Fibroblast of peridontal ligament (primary cell): Measurements from ENCODE around the gene CHMP1A.

Experiments
- DNase-seq: peaks from one replicate; pipeline ENCODE4 v3.0.0-alpha.2; 2010; ENCODE audit errors: extremely low read depth

The CHMP1A gene

DNA sequence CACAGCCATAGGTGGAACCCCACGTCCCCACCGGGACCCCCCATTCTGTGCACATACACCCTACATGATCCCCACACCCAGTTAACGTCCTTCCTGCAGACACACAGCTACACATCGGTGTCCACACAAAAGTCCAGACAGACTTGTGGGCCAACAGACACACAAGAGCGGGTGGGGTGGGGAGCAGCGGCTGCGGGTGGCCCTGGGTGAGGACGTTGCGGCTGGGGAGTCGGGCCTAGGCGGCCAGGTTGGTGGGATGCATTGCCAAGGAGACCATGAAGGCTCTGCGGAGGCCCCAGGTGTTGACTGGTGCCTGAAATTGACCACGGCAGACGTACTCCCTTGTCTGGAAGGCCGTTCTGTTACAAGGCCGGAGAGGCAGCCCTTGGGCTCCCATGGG, 52.7 kb downstream of the CHMP1A start:
- no peak for DNase-seq

DNA sequence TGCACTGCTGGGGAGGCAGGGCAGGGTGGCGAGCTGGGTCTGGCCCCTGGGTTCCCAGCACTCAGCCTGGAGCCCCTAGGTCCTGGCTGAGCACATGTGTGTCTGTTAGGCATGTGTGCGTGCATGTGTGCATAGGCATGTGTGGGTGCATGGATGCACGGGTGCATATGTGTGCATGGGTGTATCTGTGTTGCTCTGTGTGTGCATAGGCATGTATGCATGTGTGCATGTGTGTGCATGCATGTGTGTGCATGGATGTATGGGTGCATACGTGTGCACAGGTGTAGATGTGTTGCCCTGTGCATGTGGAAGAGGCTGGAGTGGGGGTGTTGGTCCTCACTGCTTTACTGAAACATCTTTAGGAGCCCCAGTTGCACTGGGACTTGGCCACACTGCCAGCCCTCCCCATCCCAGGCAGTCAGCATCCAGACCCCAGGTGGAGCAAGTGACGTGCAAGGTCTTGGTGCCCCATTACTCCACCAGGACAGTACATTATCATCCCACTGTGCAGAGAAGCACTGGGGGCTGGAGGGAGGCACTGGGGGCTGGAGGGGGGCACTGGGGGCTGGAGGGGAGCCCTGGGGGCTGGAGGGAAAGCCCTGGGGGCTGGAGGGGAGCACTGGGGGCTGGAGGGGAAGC, 54.4 kb downstream of the CHMP1A start:
- no peak for DNase-seq

DNA sequence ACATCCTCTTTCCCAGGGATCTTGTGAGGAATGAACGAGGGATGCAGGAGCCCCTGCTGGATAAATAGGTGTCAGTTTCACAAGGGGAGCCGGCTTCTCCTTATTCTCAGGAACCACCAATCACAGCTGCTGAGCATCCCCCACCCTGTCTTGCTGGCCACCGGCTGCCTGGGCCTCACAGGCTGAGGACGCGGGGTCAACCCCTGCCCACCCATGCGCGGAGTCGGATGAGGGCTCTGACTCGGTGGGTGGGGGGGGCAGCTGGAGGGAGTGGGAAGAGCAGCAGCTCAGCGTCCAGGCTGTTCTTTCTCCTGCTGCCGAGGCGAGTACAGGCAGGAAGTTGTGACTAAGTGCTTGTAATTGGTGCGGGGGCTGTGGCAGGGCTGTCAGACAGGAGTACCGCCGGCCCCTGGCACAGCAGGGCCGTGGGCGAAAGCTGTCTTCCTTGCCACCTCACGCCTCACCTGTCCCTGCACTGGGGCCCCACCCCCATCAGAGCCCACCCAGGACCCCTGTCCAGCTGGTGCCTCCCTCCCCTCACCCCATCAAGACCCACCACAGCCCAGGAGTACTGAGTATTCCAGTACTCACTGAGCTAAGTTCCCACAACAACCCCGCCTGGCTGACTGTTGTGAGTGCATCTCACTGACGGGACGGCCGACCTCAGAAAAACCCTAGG, 55.1 kb downstream of the CHMP1A start:
- DNase-seq: peak; percentile 48

DNA sequence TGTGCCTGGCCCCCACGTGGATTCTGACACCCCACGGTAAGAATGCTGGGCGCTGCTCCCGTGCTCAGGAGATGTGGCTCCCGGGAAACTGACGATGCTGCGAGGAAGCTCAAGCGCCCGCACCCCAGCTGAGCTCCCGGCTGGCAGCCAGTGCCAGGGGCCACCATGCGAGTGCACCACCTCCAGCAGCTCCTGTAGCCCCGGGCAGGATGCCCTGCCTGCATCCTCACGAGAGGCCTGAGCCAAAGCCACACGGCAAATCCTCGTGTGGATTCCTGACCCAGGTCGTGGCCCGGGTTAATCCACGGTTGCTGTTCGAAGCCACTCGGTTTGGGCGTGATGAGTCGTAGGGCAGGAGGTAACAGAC, 55.6 kb downstream of the CHMP1A start:
- no peak for DNase-seq

DNA sequence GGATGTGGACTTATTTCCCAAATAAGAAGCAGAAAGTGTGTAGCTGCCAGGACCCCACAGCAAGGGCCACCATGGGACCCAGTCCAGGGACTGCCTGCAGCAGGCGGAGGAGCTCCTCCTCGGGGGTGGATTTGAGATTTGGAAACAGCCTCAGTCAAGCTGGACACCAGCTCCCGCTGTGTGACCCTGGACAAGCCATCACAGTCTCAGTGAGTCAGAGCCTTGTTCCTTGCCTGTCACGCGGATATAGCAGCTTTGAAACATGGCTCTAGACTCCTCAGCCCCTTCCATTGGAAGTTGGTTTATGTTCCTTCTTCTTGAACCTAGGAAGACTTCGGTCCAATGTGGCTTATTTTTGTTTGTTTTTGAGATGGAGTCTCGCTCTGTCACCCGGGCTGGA, 56.6 kb downstream of the CHMP1A start:
- DNase-seq: no peak

DNA sequence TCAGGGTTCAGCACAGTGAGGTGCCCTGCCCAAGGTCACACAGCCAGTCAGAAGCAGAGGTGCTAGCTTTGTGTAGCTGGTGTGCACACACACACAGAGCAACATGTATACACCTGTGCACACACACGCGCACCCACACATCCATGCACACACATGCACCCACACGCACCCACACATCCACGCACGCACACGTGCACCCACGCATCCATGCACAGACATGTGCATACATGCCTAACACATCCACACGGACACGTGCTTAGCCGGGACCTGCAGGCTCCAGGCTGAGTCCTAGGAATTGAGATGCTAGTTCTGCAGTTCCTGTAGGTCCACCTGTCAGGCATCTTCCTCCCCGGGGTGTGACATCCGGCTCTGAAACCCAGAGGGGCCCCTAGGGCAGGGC, 57.1 kb downstream of the CHMP1A start:
- no peak for DNase-seq

DNA sequence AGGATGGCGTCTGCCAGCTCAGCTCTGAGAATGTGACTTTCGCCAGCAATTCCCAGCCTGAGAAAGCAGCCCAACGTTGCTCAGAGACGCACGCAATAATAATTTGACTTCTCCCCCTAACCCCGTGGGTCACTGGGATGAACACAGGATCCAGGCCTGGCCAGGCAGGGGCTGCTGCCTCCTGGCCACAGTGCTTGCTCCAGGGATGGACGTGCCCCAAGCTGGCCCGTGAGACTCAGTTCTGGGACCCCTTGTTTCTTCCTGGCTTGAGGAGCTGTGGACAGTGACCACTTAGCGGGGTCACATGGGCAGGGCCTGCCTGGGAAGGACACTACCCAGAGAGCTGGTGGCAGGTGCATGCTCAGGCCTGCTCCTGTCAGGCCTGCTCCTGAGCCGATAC, 57.6 kb downstream of the CHMP1A start:
- no peak for DNase-seq

DNA sequence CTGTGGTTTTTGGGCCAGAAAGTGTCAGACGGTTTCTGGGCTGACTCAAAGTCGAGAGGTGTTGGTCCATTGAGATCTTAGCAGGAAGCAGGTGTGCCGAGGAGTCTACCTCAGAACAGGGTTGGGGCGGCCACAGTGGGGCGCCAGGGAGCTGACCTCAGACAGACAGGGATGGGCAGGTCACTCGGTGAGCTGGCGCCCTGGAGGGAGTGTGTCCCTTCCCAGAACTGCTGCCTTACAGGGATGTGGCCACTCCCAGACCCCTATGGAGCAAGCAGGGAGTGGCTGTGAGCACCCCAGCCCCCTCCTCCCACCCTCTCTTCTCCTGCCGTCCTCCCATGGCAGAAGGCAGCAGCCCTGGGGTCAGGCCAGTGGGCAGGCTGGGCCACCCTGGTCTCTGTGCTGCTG, 58.1 kb downstream of the CHMP1A start:
- DNase-seq: no peak

DNA sequence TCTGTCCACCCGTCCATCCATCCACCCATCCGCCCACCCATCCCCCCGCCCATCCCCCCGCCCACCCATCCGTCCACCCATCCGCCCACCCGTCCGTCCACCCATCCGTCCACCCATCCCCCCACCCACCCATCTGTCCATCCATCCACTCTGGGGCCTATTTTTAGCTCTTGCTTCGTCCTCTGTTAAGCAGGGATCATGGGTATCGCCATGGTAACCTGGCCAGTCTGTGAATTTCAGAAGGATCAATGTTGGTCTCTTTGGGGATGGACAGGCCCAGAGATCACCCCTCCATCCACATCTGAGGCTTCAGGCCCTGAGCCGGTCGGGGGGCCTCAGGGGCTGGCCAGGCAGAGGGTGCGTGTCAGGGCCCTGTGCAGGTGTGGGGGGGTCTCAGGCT, 59.3 kb downstream of the CHMP1A start:
- peak; percentile 52 for DNase-seq

DNA sequence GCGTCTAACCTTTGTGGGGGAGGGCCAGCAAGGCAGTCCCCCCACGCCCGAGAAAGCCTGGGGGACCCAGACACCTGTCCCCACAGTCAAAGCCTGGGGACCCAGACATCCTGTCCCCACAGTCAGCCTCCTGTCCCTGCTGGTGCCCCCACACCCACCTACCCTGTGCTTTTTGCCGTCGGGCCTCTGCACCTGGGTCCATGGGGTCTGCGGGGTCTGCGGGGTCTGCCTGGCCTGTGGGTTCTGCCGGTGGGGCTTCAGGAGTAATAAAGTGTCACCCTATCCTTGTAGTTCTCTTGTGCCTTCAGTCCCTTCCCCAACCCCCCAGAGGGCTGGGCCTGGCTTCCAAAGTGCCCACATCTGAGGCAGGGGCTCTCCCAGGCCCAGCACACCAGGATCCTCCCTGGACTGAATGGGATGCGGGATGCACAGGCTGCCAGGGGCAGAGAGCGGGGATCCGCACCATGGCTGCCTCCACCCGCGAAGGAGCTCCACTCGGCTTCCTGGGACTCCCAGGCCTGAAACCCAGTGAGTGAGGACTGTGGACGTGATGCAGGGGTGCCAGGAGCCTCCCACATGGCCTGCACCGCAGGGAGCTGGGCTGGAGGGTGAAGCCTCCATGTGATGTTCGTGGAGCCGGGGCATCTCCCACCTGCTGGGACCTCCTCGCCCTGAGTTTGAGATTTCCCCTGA, 60.4 kb downstream of the CHMP1A start:
- DNase-seq: no peak

DNA sequence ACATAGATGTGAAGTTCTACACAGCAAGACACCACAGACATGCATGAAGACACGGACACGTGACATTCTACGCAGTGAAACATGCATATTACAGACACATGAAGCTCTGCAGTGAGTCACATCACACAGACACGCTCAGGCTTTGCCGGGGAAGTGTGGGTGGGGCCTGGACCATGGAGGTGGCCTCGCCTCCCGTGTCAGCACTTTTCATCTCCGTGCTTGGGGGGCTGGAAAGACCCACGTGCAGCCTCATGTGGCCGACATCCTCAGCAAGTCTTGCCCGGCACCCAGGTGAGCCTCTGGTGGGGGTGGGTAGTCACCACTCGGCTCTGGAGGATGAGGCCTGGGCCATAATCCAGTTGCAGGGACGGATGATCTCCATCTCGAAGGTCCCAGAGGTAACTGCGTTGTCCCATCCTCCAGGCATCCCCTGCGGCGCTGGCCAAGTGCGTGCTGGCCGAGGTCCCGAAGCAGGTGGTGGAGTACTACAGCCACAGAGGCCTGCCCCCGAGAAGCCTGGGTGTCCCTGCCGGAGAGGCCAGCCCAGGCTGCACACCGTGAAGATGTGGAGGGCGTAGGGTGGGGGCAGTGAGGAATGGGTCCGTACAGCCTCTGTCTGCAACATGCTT, 61.3 kb downstream of the CHMP1A start:
- no peak for DNase-seq

DNA sequence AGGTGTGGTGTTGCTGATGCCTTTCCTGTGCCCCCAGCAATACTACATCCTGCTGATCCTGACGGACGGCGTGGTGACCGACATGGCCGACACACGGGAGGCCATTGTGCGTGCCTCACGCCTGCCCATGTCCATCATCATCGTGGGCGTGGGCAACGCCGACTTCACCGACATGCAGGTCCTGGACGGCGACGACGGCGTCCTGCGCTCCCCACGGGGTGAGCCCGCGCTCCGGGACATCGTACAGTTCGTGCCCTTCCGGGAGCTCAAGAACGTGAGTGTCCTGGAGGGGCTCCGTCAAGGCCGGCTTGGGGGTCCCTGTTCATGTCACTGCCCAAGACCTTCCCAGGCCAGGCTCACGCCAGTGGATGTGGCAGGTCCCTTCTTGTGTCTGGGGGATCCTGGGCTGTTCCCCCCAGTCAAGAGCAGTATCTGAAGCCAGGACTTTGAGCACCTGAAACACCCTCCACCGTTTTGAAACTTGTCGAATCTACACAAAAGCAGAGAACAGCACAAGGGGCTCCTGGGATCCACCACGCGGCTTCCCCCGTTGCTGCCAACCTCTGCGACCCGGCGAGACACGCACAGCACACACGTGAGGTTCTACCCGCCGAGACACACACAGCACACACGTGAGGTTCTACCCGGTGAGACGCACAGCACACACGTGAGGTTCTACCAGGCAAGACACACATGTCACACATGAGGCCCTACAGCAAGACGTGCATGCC, 62.0 kb downstream of the CHMP1A start:
- no peak for DNase-seq
